ENCODE results near the gene ZFAND3.

- TF ChIP-seq CTCF (IDR thresholded peaks at IDR 0.05; ENCODE audit: low read length): no peak
- TF ChIP-seq EZH2 (IDR thresholded peaks at IDR 0.05; ENCODE audit: borderline replicate concordance, low read length): no peak
Measured at GRCh38 chr6:37904590-37904989, 85.1 kb downstream of the ZFAND3 start.

All from OCI-LY1 (cell line).